HEK293T (cell line): Measurements from ENCODE around the gene KDM8.

Source experiments
- ARNT ChIP-seq: fragments of 450-650 bp; IDR thresholded peaks from 2 replicates; pipeline ENCODE4 v1.6.1; 2017; ENCODE audit warnings: mild to moderate bottlenecking
- BHLHE40 ChIP-seq: fragments of 450-650 bp; IDR thresholded peaks from 2 replicates; pipeline ENCODE4 v1.6.1; 2016; ENCODE audit warnings: mild to moderate bottlenecking, moderate library complexity, borderline replicate concordance
- ELF4 ChIP-seq: fragments of 450-650 bp; IDR thresholded peaks from 2 replicates; pipeline ENCODE4 v1.6.1; 2017; ENCODE audit warnings: antibody characterized with exemption
- FOXA1 ChIP-seq: fragments of 450-650 bp; IDR thresholded peaks from 2 replicates; pipeline ENCODE4 v1.6.1; 2016; ENCODE audit warnings: mild to moderate bottlenecking
- FOXK2 ChIP-seq: fragments of 450-650 bp; IDR thresholded peaks from 2 replicates; pipeline ENCODE4 v1.6.1; 2016; ENCODE audit warnings: mild to moderate bottlenecking
- FOXM1 ChIP-seq: fragments of 450-650 bp; IDR thresholded peaks from 2 replicates; pipeline ENCODE4 v1.6.1; 2017; ENCODE audit warnings: mild to moderate bottlenecking, borderline replicate concordance
- L3MBTL2 ChIP-seq: fragments of 450-650 bp; conservative IDR thresholded peaks from 2 replicates; pipeline ENCODE4 v1.6.1; 2016; ENCODE audit warnings: mild to moderate bottlenecking
- NFRKB ChIP-seq: fragments of 450-650 bp; IDR thresholded peaks from 2 replicates; pipeline ENCODE4 v1.6.1; 2016; ENCODE audit warnings: mild to moderate bottlenecking, moderate library complexity
- SP1 ChIP-seq: fragments of 450-650 bp; IDR thresholded peaks from 2 replicates; pipeline ENCODE4 v1.6.1; 2017
- ZNF384 ChIP-seq: fragments of 450-650 bp; IDR thresholded peaks from 2 replicates; pipeline ENCODE4 v1.6.1; 2016

DNA sequence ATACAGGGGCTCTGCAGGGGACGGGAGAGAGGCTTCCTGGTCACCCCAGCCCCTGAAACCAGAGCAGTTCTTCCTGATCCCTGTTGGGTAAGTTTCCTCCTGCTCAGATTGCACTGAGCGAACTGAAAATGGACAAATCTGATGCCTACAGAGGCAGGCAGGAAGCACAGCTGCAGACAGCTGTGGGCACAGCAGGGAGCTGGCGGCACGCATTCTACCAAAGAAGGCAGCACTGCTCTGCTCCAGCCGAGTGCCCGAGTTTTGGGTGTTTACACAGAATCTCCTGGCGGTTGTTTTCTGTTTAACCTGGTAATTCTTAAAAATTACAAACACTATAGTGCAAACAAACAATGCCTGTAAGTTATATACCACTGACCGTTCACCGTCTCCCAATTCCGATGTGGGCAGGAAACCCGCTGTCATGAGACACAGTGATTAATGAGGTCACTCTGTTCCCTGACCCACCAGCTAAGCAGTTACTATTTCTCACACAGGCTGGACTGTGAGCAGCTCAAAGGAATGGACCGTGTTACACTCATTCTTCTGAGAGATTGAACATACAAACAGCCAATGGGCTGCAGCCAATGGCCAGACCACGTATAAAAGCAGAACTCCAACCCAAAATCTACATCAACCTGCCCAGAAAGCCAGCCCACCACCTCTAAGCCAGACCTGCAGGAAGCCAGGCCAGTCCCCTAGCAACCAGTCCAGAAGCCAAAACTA, 39.7 kb downstream of the KDM8 start:
- TF ChIP-seq FOXA1, result no peak
- no peak for TF ChIP-seq SP1
- TF ChIP-seq NFRKB, result no peak
- no peak for TF ChIP-seq FOXK2
- TF ChIP-seq BHLHE40, result no peak
- no peak for TF ChIP-seq ZNF384
- no peak for TF ChIP-seq ELF4
- TF ChIP-seq FOXM1, result no peak
- TF ChIP-seq ARNT, result no peak
- no peak for TF ChIP-seq L3MBTL2
